GM12865 (cell line): ENCODE data around the gene REEP5.

Experiments used
- DNase-seq: peaks from one replicate; pipeline ENCODE4 v3.0.0; 2010; ENCODE audit warnings: low read depth
- H3K4me3 ChIP-seq: 2 replicates; pipeline ENCODE4 v1.5.1; 2011; ENCODE audit warnings: mild to moderate bottlenecking, low read depth, low read length, control low read depth
- TF ChIP-seq, protein P1 (sequence below): IDR thresholded peaks from 2 replicates; pipeline ENCODE4 v1.5.1; 2011; ENCODE audit warnings: low read length, control low read depth, low read depth, inconsistent platforms; ENCODE audit not compliant: insufficient read depth; ENCODE audit errors: missing control alignments

REEP5 gene

DNA sequence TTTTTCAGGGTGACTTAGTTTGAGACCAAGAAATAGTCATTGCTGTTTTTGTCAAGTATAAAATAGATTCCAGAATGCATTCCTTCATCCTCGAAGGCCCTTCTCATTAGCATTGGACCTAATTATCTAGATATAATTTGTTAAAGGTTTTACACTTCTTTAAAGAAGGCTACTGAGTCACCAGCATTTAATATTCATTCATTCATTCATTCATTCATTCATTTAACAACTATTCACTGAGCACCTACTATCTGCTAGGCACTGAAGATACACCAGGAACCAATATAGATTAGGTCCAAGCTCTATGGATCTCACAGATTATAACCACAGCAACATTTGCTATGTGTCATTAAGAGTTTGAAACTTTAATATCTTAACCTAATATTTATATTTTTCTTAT, 11.1 kb upstream of the REEP5 start:
- H3K4me3 ChIP-seq = no peak overlapping the region
- DNase-seq = no peak
- TF ChIP-seq, protein P1, sequence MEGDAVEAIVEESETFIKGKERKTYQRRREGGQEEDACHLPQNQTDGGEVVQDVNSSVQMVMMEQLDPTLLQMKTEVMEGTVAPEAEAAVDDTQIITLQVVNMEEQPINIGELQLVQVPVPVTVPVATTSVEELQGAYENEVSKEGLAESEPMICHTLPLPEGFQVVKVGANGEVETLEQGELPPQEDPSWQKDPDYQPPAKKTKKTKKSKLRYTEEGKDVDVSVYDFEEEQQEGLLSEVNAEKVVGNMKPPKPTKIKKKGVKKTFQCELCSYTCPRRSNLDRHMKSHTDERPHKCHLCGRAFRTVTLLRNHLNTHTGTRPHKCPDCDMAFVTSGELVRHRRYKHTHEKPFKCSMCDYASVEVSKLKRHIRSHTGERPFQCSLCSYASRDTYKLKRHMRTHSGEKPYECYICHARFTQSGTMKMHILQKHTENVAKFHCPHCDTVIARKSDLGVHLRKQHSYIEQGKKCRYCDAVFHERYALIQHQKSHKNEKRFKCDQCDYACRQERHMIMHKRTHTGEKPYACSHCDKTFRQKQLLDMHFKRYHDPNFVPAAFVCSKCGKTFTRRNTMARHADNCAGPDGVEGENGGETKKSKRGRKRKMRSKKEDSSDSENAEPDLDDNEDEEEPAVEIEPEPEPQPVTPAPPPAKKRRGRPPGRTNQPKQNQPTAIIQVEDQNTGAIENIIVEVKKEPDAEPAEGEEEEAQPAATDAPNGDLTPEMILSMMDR = no peak

DNA sequence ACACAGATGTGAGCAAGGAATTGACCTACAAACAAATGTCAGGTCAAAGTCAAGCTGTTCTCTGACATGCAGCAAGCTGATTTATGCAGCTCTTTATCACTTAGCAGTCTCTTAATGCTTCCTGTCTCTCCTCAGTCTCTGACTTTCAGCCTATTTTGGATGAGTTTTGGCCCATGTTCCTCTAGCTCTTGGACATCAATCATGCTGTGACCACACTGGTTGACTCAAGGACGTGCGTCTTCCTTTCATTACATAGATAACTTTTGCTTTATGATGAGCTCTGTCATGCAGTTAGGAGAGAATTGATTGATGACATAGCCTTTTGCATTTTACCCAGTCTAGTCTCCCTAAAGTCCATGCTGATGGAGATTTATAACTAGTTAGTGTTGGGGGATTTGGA, 9.4 kb upstream of the REEP5 start:
- no peak overlapping the region for H3K4me3 ChIP-seq
- TF ChIP-seq, protein P1 = no peak
- DNase-seq = no peak

DNA sequence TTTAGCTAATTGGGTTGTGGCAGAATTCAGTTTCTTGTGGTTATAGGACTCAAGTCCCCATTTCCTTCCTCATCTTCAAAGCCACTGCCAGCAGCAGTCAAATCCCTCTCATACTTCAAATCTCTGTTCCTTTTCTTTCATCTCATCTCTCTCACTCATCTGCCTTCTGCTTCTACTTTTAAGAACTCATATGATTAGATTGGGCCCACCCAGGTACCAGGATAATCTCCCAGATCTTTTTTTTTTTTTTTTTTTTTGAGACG, 8.0 kb upstream of the REEP5 start:
- DNase-seq = peak; percentile 90
- TF ChIP-seq, protein P1 = no peak
- H3K4me3 ChIP-seq = no peak overlapping the region

DNA sequence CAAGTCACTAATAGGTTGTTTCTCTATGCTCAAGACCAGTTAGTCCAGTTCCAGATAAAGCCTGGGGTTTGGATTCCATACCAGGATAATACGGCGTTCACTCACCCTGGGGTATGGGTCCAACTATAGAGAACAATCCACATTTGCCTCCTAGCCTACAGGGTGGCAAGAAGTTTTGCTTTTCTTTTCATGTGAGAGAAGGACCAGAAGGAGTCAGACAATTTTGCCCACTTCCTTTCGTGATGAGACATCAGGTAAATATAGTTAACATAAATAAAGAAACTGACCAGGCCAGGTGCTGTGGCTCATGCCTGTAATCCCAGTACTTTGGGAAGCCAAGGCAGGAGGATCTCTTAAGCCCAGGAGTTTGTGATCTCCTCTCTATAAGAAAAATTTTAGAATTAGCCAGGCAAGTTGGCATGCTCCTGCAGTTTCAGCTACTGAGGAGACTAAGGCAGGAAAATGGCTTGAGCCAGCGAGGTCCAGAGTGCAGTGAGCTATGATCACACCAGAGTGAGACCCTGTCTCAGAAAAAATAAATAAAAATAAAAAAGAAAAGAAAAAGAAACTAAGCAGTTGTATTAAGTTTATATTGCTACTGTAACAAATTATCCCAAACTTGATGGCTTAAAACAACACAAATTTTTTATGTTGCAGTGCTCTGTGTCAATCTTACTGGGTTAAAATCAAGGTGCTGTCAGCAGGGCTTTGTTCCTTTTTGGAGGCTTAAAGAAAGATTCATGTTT, 7.5 kb upstream of the REEP5 start:
- H3K4me3 ChIP-seq = peak overlapping the region; percentile 77
- peak; percentile 84 for DNase-seq
- TF ChIP-seq, protein P1 = no peak

DNA sequence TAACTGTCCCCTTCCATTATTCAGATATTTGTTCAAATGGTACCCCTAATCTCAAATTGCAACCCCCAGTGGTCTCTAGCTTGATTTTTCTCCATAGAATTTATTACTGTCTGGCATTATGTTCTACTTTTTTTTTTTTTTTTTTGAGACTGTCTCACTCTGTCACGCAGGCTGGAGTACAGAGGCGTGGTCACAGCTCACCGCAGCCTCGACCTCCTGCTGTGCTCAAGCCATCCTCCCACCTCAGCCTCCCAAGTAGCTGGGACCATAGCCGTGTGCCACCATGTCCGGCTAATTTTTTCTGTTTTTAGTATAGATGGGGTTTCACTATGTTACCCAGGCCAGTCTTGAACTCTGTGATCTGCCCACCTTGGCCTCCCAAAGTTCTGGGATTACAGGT, 2.0 kb upstream of the REEP5 start:
- DNase-seq = peak; percentile 56
- TF ChIP-seq, protein P1 = no peak
- peak overlapping the region; percentile 33 for H3K4me3 ChIP-seq

DNA sequence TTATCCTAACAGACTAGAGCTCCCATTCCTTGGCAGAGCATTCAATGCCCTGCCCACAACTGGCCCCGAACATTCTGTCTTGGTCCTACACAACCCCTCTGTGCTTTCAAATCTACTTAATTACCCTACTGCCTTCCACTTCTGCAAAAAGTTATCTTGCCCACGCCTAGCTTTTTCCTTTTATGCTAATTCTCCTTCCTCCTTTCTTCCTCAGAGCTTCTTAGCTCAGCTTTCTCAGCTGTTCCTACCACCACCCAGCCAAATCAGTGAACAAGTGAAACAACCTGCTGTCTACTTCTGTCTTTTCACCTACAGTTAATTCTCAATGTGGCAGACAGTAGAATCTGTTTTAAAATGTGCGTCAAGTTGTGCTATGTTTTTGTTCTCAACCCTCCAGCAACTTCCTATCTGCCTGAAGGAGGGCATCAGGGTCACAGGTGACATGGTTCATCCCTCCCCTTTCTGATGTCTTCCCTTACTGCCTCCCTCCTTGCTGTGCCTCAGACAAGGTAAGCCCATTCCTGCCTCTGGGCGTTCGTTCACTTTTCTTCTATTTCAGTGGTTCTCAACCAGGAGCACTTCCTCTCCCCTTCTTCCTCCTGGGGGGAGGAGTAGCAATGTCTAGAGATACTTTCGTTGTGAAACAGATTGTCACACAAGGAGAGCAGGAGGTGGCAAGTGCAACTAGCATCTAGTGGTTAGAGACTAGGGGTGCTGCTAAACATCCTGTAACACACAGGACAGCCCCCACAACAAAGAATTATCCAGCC, 1.3 kb upstream of the REEP5 start:
- H3K4me3 ChIP-seq = peak overlapping the region; percentile 33
- peak; percentile 89 for DNase-seq
- TF ChIP-seq, protein P1 = no peak
